Gastrocnemius medialis (tissue), 4 donors: ENCODE results near the gene TET1.

Experiments
- POLR2A ChIP-seq, 2 donors: fragments of 450-650 bp; IDR thresholded peaks; one replicate each; pipeline ENCODE4 v1.6.1; 2017; ENCODE audit warnings: antibody characterized with exemption in 2 of 2, mild to moderate bottlenecking in 2 of 2, moderate library complexity in 2 of 2
- TF ChIP-seq, protein P1 (sequence below), 5 experiments: fragments of 450-650 bp in 3 of 5; fragments of 200-600 bp in 2 of 5; sonication (generic) in 2 of 5; IDR thresholded peaks in 4 of 5; conservative IDR thresholded peaks in 1 of 5; 1 replicate in 4 of 5; 2 replicates in 1 of 5; pipeline ENCODE4 v1.5.1; 2016 to 2019; ENCODE audit warnings: antibody characterized with exemption in 5 of 5, mild to moderate bottlenecking in 3 of 5, moderate library complexity in 3 of 5

DNA sequence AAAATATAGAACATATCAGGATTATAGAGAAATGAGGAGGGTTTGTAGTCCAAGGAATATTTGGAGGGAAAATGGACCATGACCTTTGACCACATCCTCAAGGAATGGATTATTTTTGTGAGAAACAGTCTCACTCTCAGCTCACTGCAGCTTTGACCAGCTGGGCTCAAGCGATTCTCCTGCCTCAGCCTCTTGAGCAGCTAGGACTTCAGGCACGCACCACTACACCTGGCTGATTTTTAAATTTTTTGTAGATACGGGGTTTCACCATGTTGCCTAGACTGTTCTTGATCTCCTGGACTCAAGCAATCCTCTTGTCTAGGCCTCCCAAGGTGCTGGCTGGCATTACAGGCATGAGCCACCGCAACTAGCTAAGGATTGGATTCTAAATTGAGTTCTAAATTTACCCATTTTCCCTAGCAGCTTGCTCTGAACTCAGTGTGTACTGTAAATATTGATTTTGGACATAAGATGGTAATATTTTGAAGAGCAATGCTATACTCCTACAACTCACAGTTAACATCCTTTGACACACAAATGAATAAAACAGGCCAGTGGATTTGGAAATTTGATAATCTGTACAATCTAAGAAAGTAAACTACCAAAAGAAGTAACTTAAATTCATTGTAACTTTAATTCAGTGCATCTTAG lies 73.8 kb downstream of the TET1 start:
- TF ChIP-seq, protein P1, sequence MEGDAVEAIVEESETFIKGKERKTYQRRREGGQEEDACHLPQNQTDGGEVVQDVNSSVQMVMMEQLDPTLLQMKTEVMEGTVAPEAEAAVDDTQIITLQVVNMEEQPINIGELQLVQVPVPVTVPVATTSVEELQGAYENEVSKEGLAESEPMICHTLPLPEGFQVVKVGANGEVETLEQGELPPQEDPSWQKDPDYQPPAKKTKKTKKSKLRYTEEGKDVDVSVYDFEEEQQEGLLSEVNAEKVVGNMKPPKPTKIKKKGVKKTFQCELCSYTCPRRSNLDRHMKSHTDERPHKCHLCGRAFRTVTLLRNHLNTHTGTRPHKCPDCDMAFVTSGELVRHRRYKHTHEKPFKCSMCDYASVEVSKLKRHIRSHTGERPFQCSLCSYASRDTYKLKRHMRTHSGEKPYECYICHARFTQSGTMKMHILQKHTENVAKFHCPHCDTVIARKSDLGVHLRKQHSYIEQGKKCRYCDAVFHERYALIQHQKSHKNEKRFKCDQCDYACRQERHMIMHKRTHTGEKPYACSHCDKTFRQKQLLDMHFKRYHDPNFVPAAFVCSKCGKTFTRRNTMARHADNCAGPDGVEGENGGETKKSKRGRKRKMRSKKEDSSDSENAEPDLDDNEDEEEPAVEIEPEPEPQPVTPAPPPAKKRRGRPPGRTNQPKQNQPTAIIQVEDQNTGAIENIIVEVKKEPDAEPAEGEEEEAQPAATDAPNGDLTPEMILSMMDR (IDR thresholded peaks at IDR 0.05 in 4 of 5, conservative IDR thresholded peaks at IDR 0.05 in 1 of 5): no peak
- TF ChIP-seq POLR2A (IDR thresholded peaks at IDR 0.05): no peak
